Measurements from ENCODE around the gene SLC39A1.
"Not testable (repeated sequence)": the region's sequence is repeated elsewhere in the genome, so short reads cannot be mapped to it uniquely, and the experiment has no call there.

Gene SLC39A1, protein sequence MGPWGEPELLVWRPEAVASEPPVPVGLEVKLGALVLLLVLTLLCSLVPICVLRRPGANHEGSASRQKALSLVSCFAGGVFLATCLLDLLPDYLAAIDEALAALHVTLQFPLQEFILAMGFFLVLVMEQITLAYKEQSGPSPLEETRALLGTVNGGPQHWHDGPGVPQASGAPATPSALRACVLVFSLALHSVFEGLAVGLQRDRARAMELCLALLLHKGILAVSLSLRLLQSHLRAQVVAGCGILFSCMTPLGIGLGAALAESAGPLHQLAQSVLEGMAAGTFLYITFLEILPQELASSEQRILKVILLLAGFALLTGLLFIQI

DNA sequence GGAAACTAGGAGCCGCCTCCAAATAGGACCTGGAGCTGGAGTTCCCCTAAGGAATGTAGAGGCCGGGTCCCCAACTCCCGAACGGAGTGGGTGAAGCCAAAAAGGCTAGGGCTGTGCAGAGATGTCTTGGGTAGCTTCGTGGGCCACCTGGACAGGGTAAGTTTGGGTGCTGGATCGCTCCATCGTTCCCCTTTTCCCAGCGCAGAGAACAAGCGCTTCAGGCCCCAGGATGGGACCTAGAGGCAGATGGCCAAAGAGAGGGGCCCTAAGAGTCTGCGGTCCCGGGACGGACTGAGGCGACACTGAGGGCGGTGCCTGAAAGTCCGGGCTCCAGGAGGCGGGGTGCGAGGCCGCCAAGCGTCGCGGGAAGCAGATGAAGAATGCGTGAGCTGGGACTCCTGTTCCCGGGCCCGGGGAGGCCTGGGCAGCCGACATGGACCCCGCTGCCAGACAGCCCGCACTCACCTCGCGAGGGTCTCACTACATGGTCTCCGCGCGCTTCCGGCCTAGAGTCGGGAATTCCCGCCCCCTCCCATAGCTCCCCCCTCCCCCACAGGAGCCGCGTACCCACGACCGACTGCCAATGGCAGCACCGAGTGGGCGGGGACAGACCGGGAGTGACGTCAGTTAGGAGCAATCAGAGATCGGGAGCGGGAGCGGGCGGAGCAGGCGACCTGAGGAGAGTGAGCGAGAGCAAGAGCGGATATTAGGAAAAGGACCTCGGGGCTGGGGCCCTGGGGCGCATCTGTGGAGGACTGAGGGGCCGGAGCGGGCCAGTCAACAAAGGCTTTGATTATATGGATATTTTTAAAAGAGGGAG is at the start of gene SLC39A1:
Gene SLC39A1, minus strand, starts transcription at position 508 of the 820 bp plus-strand sequence. CDS start 822 bp downstream, outside the sequence.
- peak; percentile 89 for DNase-seq

DNA sequence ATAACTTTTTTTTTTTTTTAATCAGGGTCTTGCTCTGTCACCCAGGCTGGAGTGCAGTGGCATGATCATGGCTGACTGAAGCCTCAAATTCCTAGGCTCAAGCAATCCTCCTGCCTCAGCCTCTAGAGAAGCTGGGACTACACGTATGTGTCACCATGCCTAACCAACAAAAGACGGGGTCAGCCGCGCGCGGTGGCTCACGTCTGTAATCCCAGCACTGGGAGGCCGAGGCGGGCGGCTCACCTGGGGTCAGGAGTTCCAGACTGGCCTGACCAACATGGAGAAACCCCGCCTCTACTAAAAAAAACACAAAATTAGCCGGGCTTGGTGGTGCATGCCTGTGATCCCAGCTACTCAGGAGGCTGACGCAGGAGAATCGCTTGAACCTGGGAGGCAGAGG is 49.2 kb upstream of the SLC39A1 start:
- not testable (repeated sequence) for DNase-seq

GRCh38 chr1:154012129-154012528 is 48.8 kb upstream of the SLC39A1 start:
- no peak for DNase-seq

DNA sequence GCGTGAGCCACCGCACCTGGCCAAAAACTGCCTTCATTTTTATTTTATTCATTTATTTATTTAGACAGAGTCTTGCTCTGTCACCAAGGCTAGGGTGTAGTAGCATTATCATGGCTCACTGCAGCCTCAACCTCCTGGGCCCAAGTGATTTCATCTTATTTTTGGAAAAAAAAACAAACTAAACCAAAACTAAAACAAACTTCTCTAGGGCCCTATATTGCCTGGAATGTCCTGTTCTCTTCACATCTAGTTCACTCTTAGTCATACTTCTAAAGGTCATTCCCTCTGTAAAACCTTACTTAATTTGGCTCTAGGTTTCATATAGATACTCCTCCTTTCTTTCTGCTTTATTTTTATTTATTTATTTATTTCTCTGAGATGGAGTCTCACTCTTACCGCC is 42.8 kb upstream of the SLC39A1 start:
- no peak for DNase-seq

- no peak for DNase-seq
Observed at GRCh38 chr1:154000420-154000819, 37.1 kb upstream of the SLC39A1 start.

GRCh38 chr1:153996882-153997281 is 33.5 kb upstream of the SLC39A1 start:
- DNase-seq: not testable (repeated sequence)

DNA sequence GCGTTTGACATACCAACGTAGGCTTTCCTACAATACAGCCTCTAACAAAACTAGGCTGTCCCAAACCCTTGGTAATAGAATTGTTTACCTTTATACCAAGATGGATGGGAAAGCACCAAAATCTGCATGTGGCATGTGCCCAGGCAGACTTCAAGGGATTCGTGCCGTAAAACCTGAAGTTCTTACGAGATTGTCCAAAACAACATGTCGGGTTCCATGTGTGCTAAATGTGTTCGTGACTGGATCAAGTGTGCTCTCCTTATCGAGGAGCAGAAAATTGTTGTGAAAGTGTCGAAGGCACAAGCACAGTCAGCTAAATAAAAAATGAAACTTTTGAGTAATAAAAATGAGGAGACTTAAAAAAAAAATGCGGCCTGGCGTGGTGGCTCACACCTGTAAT is 32.3 kb upstream of the SLC39A1 start:
- DNase-seq: no peak

GRCh38 chr1:153995202-153995601 is 31.9 kb upstream of the SLC39A1 start:
- no peak for DNase-seq

- DNase-seq: no peak
Observed at GRCh38 chr1:153991806-153992205, 28.5 kb upstream of the SLC39A1 start.

DNA sequence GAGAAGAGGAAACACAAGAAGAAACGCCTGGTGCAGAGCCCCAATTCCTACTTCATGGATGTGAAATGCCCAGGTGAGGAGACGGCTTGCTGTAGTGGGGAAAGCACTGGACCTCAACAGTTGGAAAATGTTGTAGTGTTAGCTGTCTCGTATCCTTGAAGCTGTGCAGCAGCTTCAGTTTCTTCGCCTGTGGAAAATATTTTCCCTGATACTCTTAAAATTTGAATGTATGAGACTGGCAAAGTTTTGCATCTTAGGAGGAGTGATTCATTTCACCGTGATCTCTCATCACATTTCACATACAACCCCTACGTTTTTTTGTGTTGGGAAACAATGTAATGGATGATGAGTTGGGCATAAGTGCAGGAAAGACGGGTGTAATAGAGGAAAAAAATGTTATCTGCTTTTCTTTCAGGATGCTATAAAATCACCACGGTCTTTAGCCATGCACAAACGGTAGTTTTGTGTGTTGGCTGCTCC is 27.9 kb upstream of the SLC39A1 start:
- DNase-seq: no peak

DNA sequence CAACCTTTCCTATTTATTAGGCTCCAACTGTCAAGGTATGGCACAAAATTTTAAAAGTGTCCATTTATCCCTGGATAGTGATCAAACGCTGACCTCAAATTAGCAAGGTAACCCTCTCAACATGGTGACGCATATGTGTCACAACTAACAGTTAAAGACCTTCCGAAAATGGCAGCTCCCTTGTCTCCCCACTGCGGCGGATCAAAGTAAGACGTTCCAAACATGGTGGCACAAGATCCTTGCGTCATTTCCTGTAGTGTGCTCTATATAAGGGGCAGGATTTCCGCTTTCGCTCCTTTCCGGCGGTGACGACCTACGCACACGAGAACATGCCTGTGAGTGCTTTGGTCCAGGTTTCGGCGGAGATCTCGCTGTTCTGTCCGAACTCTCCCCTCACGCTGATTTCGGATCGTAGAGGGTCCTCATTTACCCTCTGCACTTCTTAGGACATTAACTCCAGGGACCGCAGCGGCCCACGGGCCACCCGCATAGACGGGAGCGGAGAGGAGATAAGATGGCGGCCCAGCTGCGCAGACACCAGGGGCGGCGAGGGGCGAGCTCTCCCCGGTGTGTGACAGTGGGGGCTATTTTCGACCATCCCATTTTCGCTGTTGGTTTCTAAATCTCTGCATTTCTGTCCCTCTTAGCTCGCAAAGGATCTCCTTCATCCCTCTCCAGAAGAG is 27.3 kb upstream of the SLC39A1 start, which contains the start of gene RPS27:
Gene RPS27, plus strand, starts transcription at position 295 of the 683 bp plus-strand sequence. Its CDS starts 35 bp downstream, at position 330.
- DNase-seq: peak; percentile 77

DNA sequence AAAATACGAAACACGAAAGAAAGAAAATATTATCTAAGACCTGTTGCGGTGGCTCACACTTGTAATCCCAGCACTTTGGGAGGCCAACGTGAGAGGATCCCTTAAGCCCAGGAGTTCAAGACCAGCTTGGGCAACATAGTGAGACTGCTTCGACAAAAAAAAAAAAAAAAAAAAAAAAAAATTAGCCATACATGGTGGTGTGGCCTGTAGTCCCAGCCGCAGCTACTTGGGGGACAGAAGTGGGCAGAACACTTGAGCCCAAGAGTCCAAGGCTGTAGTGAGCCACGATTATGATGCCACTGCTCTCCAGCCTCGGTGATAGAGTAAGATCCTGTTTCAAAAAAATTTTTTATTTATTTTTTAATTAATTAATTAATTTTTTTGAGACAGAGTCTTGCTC is 24.3 kb upstream of the SLC39A1 start:
- DNase-seq: no peak

DNA sequence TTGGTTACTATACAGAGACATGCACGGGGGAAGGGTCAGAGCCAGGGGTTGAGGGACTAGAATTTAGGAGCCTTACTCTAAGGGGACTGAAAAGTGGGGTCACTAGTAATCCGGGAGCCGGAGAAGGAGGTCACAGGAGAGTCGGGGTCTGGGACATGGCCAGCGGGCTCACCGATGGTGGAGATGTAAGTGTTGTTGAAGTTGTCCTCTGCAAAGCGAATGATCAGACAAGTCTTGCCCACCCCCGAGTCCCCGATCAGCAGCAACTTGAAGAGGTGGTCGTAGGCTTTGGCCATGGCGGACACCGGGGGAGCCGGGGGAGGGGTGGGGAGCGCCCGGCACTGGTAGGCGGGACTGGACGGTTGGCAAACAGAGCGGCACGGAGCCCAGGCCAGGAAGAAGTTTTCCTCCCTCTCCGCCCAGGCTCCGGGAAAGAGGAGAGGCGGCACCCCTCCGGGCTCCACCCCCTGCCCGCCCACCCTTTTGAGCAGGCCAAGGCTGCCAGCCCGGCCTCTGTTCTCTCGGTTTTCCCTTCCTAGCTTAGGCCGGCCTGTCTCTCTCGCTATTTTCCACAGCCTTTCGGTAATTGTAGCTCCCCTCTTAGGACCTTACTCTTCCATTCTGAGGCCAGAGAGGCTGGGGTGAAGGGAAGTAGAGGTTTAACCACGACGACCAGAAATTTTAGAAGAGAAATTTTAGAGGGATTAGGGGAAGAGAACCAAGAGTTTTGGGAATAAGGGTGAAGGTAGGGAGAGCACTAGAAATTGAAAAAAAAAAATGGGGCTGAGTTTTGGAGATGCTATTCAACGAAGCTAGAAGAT is 22.8 kb upstream of the SLC39A1 start, which contains the start of gene RAB13:
Gene RAB13, minus strand, starts transcription at position 399 of the 821 bp plus-strand sequence. Its CDS starts 103 bp downstream, at position 296.
- peak; percentile 70 for DNase-seq

DNA sequence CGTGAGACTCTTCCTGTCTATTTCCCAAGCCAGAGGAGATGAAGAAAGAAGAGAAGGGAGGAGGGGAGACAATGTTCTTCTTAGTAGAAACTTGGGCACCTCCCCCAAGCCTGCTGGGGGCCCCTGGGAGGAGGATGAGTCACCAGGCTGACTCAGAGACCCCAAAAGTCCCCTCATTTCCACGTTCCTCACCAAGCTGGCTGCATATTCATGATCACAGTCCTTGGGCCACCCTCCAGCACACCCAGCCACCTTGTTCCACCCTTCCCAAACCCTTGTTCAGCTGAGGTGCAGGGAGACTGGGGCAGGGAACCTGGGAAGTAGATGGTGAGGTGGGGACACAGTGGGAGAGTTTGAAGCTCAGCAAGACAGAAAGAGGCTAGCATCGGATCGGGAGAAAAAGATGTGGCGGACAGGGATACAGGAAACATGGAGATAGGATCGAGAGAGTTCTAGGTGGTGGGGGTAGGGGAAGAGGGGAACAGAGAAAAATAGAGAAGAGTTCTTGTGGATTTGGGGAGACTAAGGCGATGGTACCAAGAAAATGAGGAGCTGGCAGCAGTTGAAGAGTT is 22.1 kb upstream of the SLC39A1 start:
- DNase-seq: no peak

DNA sequence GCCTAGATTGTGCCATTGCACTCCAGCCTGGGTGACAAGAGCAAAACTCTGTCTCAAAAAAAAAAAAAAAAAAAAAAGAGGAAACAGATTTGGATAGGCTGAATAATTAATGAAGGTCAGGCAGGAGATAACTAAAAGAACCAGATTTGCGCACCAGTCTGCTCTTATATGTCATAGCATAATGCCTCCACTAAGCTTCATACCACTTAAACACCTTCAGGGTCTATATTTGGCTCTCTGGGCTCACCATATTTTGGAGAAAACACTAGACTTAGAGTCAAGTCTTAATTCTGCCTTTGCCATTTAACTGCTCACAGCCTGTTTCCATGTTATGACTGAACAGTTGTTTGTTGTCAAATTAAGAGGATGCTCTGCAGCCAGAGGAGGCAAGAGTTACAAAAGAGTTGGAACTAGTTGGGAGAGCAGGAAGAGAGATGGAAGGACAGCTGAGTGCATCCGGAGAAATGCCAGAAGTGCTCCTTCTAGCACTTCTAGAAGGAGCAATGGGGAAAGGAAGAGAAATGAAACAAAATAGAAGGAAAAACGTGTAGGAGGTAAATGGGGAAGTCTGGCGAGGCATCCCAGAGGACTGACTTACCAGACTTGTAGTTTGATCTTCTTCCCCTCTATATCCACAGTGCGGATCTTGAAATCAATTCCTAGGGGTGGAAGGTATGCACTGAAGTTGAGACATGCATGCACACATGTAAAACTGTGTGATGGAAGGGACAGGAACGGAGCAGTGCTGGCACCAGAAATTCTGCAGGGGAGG is 21.0 kb upstream of the SLC39A1 start:
- DNase-seq: no peak

GRCh38 chr1:153981735-153982134 is 18.4 kb upstream of the SLC39A1 start:
- DNase-seq: not testable (repeated sequence)

GRCh38 chr1:153979091-153979490 is 15.8 kb upstream of the SLC39A1 start:
- DNase-seq: not testable (repeated sequence)

DNA sequence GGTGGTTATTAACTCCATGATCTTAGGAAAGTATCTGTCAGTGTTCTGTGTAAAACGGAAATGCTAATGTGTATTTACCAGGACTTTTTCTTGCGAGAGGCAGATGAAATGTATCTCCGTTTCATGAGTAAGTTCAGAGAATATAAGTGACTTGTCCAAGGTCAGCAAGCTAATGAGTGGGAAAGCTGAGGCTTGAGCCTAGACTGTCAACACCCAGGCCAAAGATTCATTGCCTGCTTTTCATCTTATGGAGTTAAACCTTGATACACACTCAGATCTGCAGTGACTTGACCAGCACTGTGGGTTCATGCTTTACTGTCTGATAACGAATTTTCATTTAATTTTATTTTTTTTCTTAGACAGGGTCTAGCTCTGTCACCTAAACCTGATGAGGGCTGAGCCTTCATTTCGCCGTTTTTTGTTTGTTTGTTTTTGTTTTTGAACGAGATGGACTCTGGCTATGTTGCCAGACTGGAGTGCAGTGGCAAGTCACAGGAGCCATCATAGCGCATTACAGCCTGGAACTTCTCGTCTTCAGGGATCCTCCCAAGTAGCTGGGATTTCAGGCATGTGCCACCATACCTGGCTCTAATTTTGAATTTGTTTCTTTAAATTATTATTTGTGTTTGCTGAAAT is 15.1 kb upstream of the SLC39A1 start:
- DNase-seq: no peak

DNA sequence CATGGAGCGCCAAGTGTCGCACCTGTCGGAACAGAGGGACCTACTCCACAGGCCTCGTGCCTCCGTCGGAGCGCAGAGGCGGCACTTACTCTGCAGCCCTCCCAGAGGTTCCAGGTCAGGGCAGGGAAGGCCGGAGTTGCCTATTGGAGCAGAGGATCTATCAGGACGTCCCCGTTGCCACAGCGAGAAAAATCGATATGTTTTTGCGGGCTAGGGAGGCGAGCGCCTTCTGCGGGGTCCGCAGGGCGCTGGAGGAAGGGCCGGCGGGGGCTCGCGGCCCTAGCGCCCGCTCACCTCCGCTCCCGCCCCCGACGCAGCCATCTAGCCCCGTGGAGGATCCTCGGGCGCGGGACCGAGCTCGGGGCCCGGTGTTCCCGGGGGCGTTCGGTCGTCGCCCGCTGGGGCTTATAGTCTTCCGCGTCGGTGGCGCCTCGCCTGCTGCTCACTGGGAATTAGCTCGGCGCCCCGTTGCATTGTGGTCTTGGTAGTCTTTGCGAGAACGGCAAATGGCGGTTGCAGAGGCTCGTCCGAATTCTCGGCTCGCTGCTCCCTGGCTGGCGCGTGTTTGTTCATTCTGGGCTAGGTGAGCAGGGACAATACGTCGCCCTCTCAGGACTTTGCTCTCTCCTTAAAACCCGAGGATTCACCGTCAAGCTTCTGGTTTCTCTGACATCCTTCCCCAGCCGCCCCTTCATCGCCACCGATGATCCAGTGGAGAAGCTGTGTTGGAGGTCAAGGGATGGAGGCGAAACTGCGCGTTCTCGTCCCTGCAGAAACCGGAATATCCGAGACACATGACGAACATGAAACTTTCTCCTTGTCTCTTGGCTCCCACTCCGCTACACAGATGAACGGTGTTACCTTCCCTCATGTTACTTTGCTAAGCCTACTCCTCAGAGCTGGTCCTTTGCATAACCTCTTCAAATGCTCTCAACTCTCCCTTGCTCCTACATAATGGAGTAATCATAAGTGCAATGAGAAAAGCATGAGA is 14.2 kb upstream of the SLC39A1 start, which contains the start of gene JTB:
Gene JTB, minus strand, starts transcription at position 425 of the 991 bp plus-strand sequence. Its CDS starts 422 bp downstream, at position 3.
- DNase-seq: peak; percentile 69
